ENCODE measurements around the gene RNGTT. TPM values are rescaled to one million over a fixed set of nuclear protein-coding genes. Genes with fewer than 3 reads are reported as not detected.
A peak's percentile ranks its signal among the peaks of the same experiment; 100 is the strongest.

The RNGTT gene
- total and polyA plus RNA-seq, 7 donors, result 3.0 to 14.7 (median 10.0) TPM

DNA sequence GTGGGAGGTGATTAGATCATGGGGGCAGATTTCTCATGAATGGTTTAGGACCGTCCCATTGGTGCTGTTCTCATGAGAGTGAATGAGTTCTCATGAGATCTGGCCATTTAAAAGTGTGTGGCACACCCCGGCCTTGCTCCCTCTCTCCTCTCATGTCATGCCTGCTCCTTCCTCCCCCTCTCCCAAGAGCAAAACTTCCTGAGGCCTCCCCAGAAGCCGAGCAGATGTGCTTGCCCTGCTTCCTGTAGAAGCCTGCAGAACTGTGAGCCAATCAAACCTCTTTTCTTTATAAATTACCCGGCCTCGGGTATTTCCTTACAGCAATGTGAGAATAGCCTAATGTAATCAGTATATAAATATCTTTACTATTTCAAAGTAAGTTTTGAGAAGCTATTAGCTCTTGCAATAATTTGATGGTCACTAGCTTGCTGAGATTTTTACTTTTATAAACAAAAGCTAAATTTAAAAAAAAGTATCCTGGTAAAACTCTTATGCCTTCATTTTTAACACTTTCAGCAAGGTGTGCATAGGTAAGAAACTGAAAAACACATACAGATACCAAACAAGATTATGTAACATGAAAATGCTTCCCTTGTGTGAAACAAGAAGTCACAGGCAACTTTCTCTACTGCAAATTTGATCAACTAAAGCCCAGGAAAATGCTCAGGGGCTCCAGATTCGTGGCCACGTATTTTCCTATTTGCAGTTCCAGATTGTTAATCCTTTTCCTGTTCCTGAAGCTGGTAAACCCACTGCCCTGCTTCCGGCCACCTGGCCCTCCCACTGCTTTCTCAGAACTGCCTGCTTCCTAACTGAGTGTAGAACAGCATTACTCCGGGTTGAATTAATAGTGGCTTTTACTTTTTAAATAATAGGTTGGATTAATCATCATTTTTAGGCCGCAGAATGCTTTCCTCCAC is 402.1 kb downstream of the RNGTT start:
- H3K36me3 ChIP-seq, result no peaks in the 10 kb centered on the region
- H3K27me3 ChIP-seq, result no peaks in the 10 kb centered on the region
- TF ChIP-seq, protein P1, sequence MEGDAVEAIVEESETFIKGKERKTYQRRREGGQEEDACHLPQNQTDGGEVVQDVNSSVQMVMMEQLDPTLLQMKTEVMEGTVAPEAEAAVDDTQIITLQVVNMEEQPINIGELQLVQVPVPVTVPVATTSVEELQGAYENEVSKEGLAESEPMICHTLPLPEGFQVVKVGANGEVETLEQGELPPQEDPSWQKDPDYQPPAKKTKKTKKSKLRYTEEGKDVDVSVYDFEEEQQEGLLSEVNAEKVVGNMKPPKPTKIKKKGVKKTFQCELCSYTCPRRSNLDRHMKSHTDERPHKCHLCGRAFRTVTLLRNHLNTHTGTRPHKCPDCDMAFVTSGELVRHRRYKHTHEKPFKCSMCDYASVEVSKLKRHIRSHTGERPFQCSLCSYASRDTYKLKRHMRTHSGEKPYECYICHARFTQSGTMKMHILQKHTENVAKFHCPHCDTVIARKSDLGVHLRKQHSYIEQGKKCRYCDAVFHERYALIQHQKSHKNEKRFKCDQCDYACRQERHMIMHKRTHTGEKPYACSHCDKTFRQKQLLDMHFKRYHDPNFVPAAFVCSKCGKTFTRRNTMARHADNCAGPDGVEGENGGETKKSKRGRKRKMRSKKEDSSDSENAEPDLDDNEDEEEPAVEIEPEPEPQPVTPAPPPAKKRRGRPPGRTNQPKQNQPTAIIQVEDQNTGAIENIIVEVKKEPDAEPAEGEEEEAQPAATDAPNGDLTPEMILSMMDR (IDR thresholded peaks at IDR 0.05), result no peak
- no peak for TF ChIP-seq POLR2A (IDR thresholded peaks at IDR 0.05)
- intact Hi-C loops (cut with DNase I), result no loop called here
- peak overlapping the region; percentile 21 to 58 (median 50) for H3K27ac ChIP-seq
- no peak overlapping the region for H3K4me3 ChIP-seq
- H3K9me3 ChIP-seq, result no peaks in the 10 kb centered on the region
- 46 to 68% methylated on average over 10 of the region's 10 CpGs for WGBS, 2 donors
- DNase-seq, result no peak
- H3K4me1 ChIP-seq, result peaks cover 0 to 18% (median 15%) of the 10 kb centered on the region in 4 donors

Small RNA genes within 50 kb of the gene (small RNA-seq; reads per million reads assigned to genes)
- gene AL079342.1, result 0 reads per million in 3 donors
- gene RF00045, result 0 reads per million in 3 donors

Other genes with a start within 250 kb of the RNGTT start
- gene PNRC1, start 117.1 kb upstream of the RNGTT start, total RNA-seq, result 100 to 1,000 TPM; 211 to 349 (median 300) TPM
- 10 to 100 TPM; 44.2 to 73.9 (median 52.7) TPM for gene PNRC1, start 117.1 kb upstream of the RNGTT start, polyA plus RNA-seq
- gene SRSF12, start 154.5 kb upstream of the RNGTT start, total RNA-seq, result 1 to 10 TPM in 3 of 4 donors, under 1 TPM in 1; 0.82 to 3.6 (median 1.1) TPM
- gene SRSF12, start 154.5 kb upstream of the RNGTT start, polyA plus RNA-seq, result under 1 TPM in 1 of 3 donors, not detected in 2; 0.36 TPM
- 10 to 100 TPM; 20.3 to 48.5 (median 23.9) TPM for gene PM20D2, start 182.4 kb upstream of the RNGTT start, total RNA-seq
- gene PM20D2, start 182.4 kb upstream of the RNGTT start, polyA plus RNA-seq, result 10 to 100 TPM in 1 of 3 donors, 1 to 10 TPM in 2; 4.2 to 10.2 (median 8.1) TPM